HepG2 (cell line): ENCODE results near the gene SERPINA3. TPM values are rescaled to one million over a fixed set of nuclear protein-coding genes. Genes with fewer than 3 reads are reported as not detected.

Source experiments
- BRCA1 ChIP-seq: sonication (generic); formaldehyde crosslinking; IDR thresholded peaks from 2 replicates; pipeline ENCODE4 v1.4.0; 2020; ENCODE audit warnings: missing genetic modification reagents
- CEBPB ChIP-seq: IDR thresholded peaks from 2 replicates; pipeline ENCODE4 v1.6.1; 2011; ENCODE audit warnings: low read depth, low read length, improper control_type of control experiment, borderline replicate concordance
- HCFC1 ChIP-seq: fragments of 150-350 bp; IDR thresholded peaks from 2 replicates; pipeline ENCODE4 v1.6.1; 2014; ENCODE audit warnings: low read depth, low read length
- HDAC1 ChIP-seq: sonication (generic); formaldehyde crosslinking; IDR thresholded peaks from 2 replicates; pipeline ENCODE4 v1.5.1; 2020; ENCODE audit warnings: mild to moderate bottlenecking, missing genetic modification reagents
- KDM3A ChIP-seq: IDR thresholded peaks from 2 replicates; pipeline ENCODE4 v1.6.1; 2018; ENCODE audit warnings: low read depth, missing compliant biosample characterization
- MAFF ChIP-seq: IDR thresholded peaks from 2 replicates; pipeline ENCODE4 v1.6.1; 2011; ENCODE audit warnings: low read depth, low read length, improper control_type of control experiment
- MED13 ChIP-seq: sonication (generic); formaldehyde crosslinking; IDR thresholded peaks from 2 replicates; pipeline ENCODE4 v1.5.0; 2020; ENCODE audit warnings: missing genetic modification reagents
- MIER3 ChIP-seq: IDR thresholded peaks from 2 replicates; pipeline ENCODE4 v1.6.1; 2016; ENCODE audit warnings: missing compliant biosample characterization, borderline replicate concordance
- NFRKB ChIP-seq: fragments of 450-650 bp; IDR thresholded peaks from 2 replicates; pipeline ENCODE4 v1.6.1; 2017
- RXRA ChIP-seq: sonication (generic); formaldehyde crosslinking; IDR thresholded peaks from 2 replicates; pipeline ENCODE4 v1.5.1; 2020; ENCODE audit warnings: missing genetic modification reagents
- TMF1 ChIP-seq: sonication (generic); formaldehyde crosslinking; IDR thresholded peaks from 2 replicates; pipeline ENCODE4 v1.8.1; 2022; ENCODE audit warnings: low read depth, missing genetic modification reagents
- ZNF264 ChIP-seq: sonication (generic); formaldehyde crosslinking; IDR thresholded peaks from 2 replicates; pipeline ENCODE4 v1.4.0; 2020; ENCODE audit warnings: missing genetic modification reagents
- ZNF597 ChIP-seq: sonication (generic); formaldehyde crosslinking; IDR thresholded peaks from 2 replicates; pipeline ENCODE4 v1.5.0; 2020; ENCODE audit warnings: missing genetic modification reagents
- ZNF782 ChIP-seq: sonication (generic); formaldehyde crosslinking; IDR thresholded peaks from 2 replicates; pipeline ENCODE4 v1.4.0; 2020; ENCODE audit warnings: missing genetic modification reagents, mild to moderate bottlenecking, borderline replicate concordance
- ZNF839 ChIP-seq: sonication (generic); formaldehyde crosslinking; IDR thresholded peaks from 2 replicates; pipeline ENCODE4 v1.4.0; 2020; ENCODE audit warnings: missing genetic modification reagents, mild to moderate bottlenecking, borderline replicate concordance
- polyA plus RNA-seq, 8 experiments: library from polyadenylated mRNA; depleted of rRNA in 3 of 8; stranded (reverse) in 7 of 8; unstranded in 1 of 8; fragments of >200 nt; fragmentation: Illumina TruSeq in 4 of 8; extraction: Trizol in 4 of 8; gene quantifications; 2 replicates each; pipeline versions ENCODE4 v1.2.1 to v1.2.3, GENCODE V29; 2011 to 2016; ENCODE audit warnings: low read depth in 4 of 8, missing spikeins in 1 of 8, mixed read lengths in 1 of 8; ENCODE audit not compliant: insufficient read depth in 1 of 8
- total RNA-seq, 5 experiments: library from RNA; depleted of rRNA; stranded (reverse); fragments of >200 nt; fragmentation: Illumina TruSeq; extraction: Trizol; gene quantifications; 2 replicates each; pipeline ENCODE4 v1.2.3, GENCODE V29; 2016; ENCODE audit warnings: low read depth in 1 of 5
- TF ChIP-seq, protein P1 (sequence below): sonication (generic); formaldehyde crosslinking; IDR thresholded peaks from 2 replicates; pipeline ENCODE4 v1.4.0; 2020; ENCODE audit warnings: mild to moderate bottlenecking, missing genetic modification reagents
- TF ChIP-seq, protein P2 (sequence below): IDR thresholded peaks from 2 replicates; pipeline ENCODE4 v1.6.1; 2016; ENCODE audit warnings: missing genetic modification reagents, missing compliant biosample characterization
- TF ChIP-seq, protein P3 (sequence below): sonication (generic); formaldehyde crosslinking; IDR thresholded peaks from 2 replicates; pipeline ENCODE4 v1.5.0; 2020; ENCODE audit warnings: missing genetic modification reagents
- TF ChIP-seq, protein P4 (sequence below): sonication (generic); formaldehyde crosslinking; IDR thresholded peaks from 2 replicates; pipeline ENCODE4 v1.4.0; 2020; ENCODE audit warnings: missing genetic modification reagents

Gene SERPINA3
- total and polyA plus RNA-seq, 2 of the 13 experiments (the other 11 are each of a cell fraction or from before 2014, with no cell fraction given): 825 to 2,200 TPM

- TF ChIP-seq, protein P1, sequence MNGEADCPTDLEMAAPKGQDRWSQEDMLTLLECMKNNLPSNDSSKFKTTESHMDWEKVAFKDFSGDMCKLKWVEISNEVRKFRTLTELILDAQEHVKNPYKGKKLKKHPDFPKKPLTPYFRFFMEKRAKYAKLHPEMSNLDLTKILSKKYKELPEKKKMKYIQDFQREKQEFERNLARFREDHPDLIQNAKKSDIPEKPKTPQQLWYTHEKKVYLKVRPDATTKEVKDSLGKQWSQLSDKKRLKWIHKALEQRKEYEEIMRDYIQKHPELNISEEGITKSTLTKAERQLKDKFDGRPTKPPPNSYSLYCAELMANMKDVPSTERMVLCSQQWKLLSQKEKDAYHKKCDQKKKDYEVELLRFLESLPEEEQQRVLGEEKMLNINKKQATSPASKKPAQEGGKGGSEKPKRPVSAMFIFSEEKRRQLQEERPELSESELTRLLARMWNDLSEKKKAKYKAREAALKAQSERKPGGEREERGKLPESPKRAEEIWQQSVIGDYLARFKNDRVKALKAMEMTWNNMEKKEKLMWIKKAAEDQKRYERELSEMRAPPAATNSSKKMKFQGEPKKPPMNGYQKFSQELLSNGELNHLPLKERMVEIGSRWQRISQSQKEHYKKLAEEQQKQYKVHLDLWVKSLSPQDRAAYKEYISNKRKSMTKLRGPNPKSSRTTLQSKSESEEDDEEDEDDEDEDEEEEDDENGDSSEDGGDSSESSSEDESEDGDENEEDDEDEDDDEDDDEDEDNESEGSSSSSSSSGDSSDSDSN: peak; percentile 55; the same call in 1 of the 2 replicates
- TF ChIP-seq KDM3A (no peak), ZNF264 (CRISPR knock-in tag) (no peak), CEBPB (peak; percentile 15; the same call in 1 of the 2 replicates), HCFC1 (no peak), ZNF839 (CRISPR knock-in tag) (no peak), MAFF (no peak), ZNF597 (CRISPR knock-in tag) (no peak), HDAC1 (CRISPR knock-in tag) (no peak; the same call in 1 of the 2 replicates), BRCA1 (CRISPR knock-in tag) (no peak), ZNF782 (CRISPR knock-in tag) (no peak), NFRKB (no peak), MED13 (CRISPR knock-in tag) (no peak), RXRA (CRISPR knock-in tag) (0 out of 2 replicates have a peak, but pooled peaks have one; percentile 34), MIER3 (CRISPR knock-in tag) (no peak), TMF1 (CRISPR knock-in tag) (no peak)
- TF ChIP-seq, protein P2, sequence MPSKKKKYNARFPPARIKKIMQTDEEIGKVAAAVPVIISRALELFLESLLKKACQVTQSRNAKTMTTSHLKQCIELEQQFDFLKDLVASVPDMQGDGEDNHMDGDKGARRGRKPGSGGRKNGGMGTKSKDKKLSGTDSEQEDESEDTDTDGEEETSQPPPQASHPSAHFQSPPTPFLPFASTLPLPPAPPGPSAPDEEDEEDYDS (CRISPR knock-in tag): no peak
- TF ChIP-seq, protein P3, sequence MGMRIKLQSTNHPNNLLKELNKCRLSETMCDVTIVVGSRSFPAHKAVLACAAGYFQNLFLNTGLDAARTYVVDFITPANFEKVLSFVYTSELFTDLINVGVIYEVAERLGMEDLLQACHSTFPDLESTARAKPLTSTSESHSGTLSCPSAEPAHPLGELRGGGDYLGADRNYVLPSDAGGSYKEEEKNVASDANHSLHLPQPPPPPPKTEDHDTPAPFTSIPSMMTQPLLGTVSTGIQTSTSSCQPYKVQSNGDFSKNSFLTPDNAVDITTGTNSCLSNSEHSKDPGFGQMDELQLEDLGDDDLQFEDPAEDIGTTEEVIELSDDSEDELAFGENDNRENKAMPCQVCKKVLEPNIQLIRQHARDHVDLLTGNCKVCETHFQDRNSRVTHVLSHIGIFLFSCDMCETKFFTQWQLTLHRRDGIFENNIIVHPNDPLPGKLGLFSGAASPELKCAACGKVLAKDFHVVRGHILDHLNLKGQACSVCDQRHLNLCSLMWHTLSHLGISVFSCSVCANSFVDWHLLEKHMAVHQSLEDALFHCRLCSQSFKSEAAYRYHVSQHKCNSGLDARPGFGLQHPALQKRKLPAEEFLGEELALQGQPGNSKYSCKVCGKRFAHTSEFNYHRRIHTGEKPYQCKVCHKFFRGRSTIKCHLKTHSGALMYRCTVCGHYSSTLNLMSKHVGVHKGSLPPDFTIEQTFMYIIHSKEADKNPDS (CRISPR knock-in tag): no peak
- TF ChIP-seq, protein P4, sequence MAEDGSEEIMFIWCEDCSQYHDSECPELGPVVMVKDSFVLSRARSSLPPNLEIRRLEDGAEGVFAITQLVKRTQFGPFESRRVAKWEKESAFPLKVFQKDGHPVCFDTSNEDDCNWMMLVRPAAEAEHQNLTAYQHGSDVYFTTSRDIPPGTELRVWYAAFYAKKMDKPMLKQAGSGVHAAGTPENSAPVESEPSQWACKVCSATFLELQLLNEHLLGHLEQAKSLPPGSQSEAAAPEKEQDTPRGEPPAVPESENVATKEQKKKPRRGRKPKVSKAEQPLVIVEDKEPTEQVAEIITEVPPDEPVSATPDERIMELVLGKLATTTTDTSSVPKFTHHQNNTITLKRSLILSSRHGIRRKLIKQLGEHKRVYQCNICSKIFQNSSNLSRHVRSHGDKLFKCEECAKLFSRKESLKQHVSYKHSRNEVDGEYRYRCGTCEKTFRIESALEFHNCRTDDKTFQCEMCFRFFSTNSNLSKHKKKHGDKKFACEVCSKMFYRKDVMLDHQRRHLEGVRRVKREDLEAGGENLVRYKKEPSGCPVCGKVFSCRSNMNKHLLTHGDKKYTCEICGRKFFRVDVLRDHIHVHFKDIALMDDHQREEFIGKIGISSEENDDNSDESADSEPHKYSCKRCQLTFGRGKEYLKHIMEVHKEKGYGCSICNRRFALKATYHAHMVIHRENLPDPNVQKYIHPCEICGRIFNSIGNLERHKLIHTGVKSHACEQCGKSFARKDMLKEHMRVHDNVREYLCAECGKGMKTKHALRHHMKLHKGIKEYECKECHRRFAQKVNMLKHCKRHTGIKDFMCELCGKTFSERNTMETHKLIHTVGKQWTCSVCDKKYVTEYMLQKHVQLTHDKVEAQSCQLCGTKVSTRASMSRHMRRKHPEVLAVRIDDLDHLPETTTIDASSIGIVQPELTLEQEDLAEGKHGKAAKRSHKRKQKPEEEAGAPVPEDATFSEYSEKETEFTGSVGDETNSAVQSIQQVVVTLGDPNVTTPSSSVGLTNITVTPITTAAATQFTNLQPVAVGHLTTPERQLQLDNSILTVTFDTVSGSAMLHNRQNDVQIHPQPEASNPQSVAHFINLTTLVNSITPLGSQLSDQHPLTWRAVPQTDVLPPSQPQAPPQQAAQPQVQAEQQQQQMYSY: no peak
These were observed 676 bp downstream of the SERPINA3 start (continued) for GRCh38 chr14:94612580-94613554.
